Endothelial cell of umbilical vein (primary cell): ENCODE measurements around the gene TGFBR2.

Experiments
- CTCF ChIP-seq, 2 donors: IDR thresholded peaks; 1 replicate in 1 of 2; 2 replicates in 1 of 2; pipeline ENCODE4 v1.5.1; 2011; ENCODE audit warnings: low read length in 2 of 2, mild to moderate bottlenecking in 2 of 2, moderate library complexity in 2 of 2, control low read depth in 1 of 2, inconsistent platforms in 1 of 2, low read depth in 1 of 2; ENCODE audit not compliant: insufficient read depth in 1 of 2; ENCODE audit errors: extremely low read depth in 1 of 2
- EZH2 ChIP-seq: IDR thresholded peaks from 2 replicates; pipeline ENCODE4 v1.6.1; 2012; ENCODE audit warnings: borderline replicate concordance, low read depth, mild to moderate bottlenecking, moderate library complexity, low read length, inconsistent platforms; ENCODE audit not compliant: severe bottlenecking
- GATA2 ChIP-seq: IDR thresholded peaks from 2 replicates; pipeline ENCODE4 v1.7.0; 2011; ENCODE audit warnings: low read depth, mild to moderate bottlenecking, moderate library complexity, mixed read lengths, low read length; ENCODE audit not compliant: insufficient read length, insufficient read depth
- MAX ChIP-seq: IDR thresholded peaks from 2 replicates; pipeline ENCODE4 v1.6.1; 2011; ENCODE audit not compliant: insufficient read depth, insufficient read length
- POLR2AphosphoS5 ChIP-seq: IDR thresholded peaks from 2 replicates; pipeline ENCODE4 v1.6.1; 2012; ENCODE audit warnings: low read depth, mild to moderate bottlenecking, control low read depth, low read length, moderate library complexity; ENCODE audit not compliant: insufficient read depth

- TF ChIP-seq EZH2 (no peak), CTCF (IDR thresholded peaks at IDR 0.05; ENCODE audit: extremely low read depth in 1 of 2, insufficient read depth in 1 of 2, low read depth in 1 of 2, low read length in 2 of 2) (no peak), POLR2AphosphoS5 (no peak), MAX (no peak), GATA2 (no peak)
These were observed 8.6 kb upstream of the TGFBR2 start for GRCh38 chr3:30597769-30598134.
